Stimulated activated CD8-positive, alpha-beta memory T cell treated with anti-CD3 and anti-CD28 coated beads, Interleukin-2, amount 100 ng/mL, for 1 hour (primary cell): Measurements from ENCODE around the gene SUCLG2.

Experiments
- DNase-seq, 2 donors: peaks; one replicate each; pipeline ENCODE4 v3.0.0-alpha.2; 2020; ENCODE audit warnings: low read depth in 2 of 2

SUCLG2 gene

DNA sequence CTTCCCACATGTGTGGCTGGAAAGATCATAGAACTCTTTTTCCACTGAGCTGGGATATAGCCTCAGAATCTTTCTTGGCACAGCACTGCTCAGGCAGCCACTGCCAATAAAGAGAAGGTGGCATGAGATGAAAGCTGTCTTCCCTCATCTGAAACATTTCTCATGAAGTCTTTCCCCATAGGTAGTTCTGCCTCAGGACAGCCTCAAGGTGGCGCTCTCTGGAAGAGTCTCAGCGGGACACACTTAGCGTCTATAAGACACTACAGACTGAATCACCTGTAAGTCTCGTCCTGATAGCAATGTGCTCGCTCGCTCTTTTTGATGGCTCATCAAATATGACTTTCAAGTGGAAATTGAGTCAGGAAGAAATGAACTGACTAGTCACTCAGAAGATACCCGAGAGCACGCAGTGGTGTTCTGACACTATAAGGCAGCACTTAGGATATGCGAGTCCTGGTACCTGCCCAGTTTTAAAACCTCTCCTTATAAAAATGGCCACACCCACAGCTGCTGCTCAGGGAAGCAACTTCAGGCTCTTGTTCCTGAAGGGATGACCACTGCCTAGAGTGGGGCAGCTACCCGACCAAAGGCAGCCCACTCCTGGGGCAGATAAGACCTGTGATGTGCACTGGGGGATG is 269.5 kb downstream of the SUCLG2 start:
- DNase-seq = peak in 1 of 2 donors; percentile 2

DNA sequence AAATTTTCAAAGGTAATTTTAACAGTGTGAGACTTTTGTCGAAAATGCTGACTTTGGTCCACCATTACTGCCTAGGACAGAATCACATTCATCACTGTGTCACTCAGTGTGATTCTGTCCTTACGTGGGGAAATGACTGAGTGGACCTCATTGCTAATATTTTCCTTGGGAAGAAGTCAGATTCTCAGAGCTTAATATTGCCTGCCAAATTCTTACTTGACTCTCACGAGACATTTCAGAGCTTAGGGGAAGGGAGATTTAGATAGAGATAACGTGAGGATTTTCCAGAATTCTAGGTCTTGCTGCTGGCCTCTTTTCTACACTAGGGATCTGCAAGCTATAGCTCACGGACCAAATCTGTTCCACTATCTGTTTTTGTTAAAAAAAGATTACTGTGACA is 270.4 kb downstream of the SUCLG2 start:
- no peak for DNase-seq

DNA sequence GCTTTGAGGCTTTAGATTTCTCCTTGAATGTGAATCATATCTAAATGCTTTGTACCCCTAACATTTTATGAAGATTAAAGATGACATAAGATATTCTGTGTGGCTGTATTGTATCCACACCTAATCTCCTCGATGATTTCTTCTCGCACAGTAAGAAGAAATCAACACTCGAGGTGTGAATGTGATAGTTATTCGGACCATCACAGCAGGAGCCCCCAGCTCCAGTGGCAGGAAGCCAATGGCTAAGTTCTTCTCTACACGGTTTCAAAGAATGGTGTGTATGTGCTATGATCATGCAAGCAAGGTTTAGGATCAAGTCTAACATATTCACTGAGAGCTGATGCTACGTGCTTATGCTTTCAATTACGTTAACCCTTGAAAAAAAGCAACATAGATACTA is 271.0 kb downstream of the SUCLG2 start:
- no peak for DNase-seq

DNA sequence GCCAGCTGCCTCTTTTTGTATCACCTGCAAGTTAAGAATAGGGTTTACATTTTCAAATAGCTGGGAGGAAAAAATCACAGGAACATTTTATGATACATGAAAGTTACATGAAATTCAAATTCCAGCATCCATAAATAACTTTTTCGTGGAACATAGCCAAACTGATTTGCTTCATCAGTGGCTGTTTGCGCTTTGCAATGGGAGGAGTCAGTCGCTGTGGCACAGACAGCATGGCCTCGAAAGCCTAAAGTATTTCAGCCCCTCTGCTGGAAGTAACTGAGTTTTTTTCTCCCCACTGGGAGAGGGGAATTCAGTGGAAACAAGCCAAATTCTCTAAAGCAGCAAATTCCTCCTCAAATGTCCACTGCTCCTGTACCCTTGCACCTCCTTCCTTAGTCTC is 271.9 kb downstream of the SUCLG2 start:
- no peak for DNase-seq

DNA sequence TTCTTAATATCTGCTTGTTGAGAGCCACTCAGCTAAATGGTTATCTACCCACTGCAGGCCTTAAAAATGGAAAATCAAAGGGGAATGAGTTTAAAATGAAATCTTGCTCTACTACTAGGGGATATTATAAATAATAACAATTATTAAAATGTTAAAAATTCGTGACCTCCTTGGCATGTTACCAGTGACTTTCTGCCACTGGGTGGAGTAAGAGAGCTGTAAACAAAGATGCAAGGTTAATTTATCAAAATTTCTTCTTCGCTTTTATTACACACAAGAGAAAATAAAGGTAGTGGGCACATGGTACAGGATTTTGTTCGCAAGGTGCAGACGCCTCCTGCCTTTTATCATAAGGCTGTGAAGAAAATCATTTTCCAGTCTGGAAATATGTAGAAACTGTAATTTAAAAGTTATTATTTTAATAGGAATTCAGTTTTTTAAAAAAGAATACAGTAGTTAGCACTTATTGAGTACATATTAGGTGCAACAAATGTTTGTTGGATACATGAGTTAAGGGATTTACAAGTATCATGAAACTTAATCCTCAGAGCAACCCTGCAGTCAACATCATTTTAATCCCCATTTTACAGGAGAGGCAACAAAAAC is 272.6 kb downstream of the SUCLG2 start:
- DNase-seq = no peak

DNA sequence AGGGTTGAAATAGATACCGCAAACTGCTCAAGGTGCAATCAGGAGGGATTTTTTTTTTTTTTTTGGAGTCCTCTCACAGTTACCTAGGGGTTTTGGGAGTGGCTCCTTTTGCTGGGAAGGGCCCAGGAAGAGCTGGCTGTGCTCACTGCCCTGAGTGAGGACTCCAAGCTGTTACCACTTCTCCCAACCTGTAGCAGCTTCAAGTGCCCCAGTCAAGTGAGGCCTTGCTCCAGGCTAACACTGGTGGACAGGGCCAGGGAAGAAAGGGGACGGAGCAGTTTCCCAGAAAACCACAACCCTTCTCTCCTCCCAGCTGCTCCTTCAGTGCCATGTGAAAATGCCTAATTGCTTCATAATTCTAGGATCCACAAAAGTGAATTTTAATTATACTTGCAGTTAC is 274.3 kb downstream of the SUCLG2 start:
- DNase-seq = no peak

DNA sequence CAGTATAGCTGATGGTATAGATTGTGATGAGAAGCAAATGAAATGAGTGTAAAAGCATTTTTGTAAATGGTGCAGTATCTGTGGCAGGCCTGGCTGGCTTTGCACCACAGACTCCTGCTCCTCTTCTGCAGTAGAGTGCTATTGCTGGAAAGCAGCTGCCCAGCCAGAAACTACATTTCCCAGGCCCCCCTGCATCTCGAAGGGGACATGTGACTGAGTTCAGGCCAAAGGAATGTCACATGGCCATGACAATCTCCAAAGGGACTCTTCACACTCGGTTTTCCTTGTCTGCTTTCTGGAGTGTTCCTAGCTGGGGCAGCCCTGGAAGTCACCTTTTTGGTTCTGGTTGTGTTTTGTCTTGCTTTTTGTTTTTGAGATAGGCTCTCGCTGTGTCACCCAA is 277.1 kb downstream of the SUCLG2 start:
- DNase-seq = no peak

DNA sequence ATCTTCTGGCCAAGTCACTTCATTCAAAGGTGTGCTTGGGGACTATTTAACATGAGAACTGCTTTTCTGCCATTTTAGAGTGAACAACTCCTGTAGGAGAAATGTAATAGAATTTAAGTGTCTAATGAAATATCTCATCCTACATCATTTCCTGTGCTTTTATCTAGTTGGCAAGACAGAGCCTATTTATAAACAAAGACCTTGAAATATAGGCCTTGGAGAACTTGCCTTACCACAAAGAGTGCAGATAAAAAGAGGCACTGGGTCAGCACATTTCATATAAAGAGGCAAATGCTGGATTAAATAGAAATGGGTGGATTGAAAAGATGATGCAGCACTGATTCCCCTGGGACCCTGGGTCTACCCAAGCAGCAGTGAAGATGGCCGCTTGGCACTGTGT is 278.0 kb downstream of the SUCLG2 start:
- no peak for DNase-seq

DNA sequence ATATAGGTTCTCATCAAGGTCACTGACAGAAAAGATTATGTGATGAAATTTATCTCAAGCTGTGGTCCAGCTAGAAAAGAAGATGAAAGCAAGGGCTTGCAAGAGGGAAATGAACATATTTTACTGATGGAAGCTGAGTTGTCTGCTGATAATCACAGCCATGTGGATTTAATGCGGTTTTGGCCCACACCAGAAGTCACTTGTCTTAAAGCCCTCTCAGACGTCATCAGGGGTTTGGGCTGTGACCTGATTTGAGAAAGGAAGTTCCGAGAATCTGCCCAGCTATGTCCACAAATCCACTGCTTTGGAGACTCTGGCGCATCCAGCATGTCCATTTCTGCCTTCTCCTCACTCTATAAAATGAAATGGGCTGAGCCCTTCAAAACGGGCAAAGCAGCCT is 278.4 kb downstream of the SUCLG2 start:
- DNase-seq = no peak

DNA sequence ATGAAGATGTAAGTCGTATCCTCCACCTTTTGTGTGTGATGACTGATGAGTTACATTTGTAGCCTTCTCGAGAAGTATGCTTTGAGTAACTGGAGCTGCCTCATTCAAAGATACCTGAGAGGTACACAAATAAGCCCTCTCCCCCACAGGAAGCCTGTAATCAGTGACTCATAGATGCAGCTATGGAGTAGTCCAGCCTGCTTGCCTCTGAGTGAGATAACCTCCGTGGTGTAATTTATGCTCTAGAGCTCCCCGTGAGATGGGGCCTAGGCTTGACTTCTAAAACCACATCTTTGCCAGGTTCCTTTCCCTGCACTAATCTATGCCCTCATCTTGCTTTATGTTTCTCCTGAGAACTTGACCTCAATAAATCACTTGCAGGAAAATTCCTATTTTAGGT is 291.7 kb downstream of the SUCLG2 start:
- DNase-seq = no peak

DNA sequence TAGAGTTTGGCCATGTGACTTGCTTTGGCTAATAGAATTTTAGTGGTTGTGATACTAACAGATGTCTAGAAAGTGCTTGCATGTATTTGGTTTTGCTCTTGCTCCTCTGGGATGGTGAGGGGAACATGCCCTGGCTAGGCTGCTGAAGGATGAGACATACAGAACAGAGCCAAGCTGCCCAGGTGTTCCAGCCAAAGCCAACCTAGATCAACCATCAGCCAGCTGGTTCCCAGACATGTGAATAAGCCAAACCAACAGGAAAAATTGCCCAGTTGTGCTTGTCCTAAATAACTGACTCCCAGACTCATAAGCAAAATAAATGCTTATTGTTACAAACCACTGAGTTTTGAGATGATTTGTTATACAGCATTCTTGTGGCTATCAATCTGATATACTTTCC is 292.6 kb downstream of the SUCLG2 start:
- DNase-seq = no peak

DNA sequence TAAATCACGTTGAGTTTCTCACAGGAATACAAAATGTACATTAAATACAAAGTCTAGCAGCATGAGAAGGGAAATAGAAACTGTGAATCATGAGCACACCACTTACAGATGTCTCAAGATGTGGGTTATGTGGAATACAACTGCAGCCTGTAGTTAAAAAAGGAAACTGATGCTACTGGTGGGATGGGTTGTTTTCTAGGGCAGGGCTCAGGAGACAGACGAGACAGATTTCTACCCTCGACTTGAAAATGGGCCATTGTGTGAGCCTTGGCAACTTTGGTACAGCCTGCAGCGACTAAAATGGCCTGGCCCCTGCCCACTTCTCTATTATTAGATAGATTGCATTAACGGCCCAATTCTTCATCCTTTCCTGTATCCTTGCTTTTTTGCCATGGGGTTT is 293.1 kb downstream of the SUCLG2 start:
- DNase-seq = no peak

DNA sequence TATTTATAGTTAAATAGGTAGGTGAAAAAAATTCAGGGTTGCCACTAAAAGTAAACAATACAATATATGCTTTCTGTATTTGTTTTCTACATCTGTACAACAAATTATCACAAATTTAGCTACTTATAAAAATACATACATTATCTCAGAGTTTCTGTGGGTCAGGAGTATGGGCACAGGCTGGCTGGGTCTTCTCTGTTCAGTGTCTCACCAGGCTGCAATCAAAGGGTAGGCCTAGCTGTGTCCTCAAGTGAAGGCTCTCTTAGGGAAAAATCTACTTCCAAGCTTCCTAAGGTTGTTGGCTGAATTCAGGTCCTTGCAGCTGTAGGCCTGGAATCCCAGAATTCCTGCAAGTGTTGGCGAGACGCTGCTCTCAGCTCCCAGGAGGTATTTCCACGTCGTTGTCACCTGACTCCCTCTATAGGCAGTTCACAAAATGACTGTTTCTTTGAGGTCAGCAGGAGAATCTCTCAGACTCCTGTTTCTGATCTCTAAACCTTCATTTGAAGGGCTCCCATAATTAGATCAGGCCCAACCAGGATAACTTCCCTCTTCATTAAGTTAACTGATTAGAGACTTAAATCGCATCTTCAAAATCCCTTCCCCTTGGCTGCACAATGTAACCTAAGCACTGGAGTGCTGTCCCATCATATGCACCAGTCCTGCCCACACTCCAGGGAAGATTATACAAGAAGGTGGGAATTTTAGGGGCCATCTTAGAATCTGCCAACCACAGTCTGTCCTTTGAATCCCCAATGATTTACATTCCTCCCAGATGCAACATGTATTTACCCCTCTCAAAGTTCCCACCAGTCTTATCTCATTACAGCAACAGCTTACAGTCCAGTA is 296.6 kb downstream of the SUCLG2 start:
- no peak for DNase-seq

DNA sequence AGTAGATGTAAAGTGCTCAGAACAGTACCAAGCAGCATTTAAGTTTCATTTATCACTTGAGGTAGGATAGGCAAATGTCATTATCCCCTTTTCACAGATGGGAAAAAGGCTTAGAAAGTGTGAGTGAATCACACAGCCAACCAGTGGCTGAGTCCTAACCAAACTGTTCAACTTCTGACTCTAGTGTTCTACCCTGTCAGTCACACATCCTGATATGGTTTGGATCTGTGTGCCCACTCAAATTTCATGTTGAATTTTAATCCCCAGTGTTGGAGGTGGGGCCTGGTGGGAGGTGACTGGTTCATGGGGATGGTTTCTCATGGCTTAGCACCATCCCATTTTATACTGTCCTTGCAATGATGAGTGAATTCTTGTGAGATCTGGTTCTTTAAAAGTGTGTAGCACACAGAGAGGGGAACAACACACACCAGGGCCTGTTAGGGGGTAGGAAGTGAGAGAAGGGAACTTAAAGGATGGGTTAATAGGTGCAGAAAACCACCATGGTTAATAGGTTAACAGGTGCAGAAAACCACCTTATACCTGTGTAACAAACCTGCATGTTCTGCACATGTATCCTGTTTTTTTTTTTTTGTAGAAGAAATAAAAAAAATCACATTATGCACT is 304.7 kb downstream of the SUCLG2 start:
- no peak for DNase-seq

DNA sequence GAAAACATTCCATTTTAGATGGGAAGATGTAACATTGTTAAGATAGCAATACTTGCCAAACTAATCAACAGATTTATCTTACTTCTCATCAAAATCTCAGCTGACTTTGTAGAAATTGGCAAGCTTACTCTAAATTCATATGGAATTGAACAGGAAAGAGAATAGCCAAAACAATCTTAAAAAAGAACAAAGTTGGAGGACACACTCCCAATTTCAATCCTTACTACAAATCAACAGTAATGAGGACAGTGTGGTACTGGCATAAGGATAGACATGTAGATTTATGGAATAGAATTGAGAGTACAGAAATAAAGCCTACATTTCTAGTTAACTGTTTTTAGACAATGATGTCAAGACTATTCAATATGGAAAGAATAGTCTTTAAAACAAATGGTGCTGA is 308.3 kb downstream of the SUCLG2 start:
- no peak for DNase-seq

DNA sequence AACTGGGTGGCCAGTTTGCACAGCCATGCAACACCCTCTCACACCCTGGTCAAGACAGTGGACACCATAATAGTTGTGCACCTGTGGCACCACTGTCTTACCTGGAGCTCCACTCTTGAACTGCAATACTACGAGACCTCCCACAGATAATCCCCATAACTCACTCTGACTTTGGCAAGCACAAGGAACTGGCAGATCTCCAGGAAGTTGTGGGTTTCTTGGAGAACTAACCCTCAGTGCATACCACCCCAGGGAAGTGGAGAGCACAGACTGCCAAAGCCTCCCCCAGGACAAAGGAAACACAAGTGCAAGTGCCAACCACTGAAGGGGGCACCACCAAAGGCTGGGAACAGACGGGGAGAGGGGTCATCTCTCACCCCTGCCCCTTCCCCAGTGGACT is 318.6 kb downstream of the SUCLG2 start:
- DNase-seq = no peak

DNA sequence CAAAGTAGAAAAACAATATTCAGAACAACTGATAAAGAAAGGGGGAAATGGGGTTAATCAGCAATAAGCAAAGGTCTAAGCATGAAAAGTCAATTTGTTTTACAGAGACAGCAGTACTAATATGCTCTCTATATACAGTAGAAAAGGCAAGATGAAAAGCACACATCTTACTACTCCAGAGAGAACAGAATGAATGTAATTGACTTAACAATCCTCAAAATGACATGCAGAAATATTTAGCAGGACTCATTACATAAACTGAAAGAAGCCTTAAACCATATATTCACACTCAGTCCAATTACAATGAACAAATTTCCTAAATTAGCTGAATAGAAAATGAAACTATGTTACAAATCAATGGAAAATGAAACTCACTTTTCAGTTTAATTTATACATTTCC is 319.8 kb downstream of the SUCLG2 start:
- no peak for DNase-seq

DNA sequence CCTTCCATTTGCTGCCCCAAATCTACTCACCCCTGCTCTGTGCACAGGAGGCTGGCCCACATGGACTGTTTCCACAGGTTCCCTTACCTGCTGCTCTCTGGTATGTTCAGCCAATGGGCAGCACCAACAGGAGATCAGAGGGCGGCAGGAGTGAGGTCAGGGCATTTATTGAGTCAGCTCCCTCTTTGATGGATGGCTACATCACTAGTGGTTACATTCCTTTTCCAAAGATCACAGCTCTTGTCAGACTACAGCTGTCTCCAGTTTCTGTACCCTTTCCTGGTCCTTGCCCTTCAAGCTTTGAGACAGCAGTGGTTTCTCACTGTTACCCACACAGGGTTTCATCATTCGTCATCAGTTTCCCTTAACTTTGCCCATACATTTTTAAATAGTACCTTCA is 325.1 kb downstream of the SUCLG2 start:
- no peak for DNase-seq

DNA sequence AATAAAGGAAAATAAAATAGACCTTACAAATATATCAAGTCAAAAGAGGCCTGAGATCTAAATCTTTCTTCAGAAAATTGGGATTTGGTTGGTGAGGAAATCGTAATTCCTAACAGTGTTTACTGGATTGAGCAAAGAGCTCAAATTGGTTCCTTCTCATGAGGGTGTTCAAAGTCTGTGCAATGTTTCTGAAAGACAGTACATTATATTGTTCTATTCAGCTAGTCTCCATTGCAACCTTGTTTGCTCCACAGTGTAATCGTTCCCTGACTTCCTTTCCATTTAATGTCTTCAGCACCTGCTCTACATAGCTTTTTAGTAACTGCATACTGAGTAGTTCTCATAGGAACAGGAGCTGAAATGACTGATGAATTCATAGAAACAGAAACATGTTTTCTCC is 326.8 kb downstream of the SUCLG2 start:
- DNase-seq = no peak

DNA sequence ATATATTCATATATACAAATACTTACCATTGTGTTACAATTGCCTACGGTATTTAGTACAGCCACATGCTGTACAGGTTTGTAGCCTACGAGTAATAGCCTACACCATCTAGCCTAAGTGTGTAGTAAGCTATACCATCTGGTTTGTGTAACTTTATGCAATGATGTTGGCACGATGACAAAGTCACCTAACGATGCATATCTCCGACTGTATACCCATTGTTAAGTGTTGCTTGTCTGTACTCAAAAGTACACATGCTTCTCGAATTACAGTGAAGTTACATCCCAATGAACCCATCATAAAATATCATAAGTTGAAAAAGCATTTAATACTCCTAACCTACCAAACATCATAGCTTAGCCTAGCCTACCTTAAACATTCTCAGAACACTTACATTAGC is 329.2 kb downstream of the SUCLG2 start:
- DNase-seq = no peak
